Peyer's patch (tissue), 4 donors: Measurements from ENCODE around the gene RTP4. TPM values are rescaled to one million over a fixed set of nuclear protein-coding genes. Genes with fewer than 3 reads are reported as not detected.

Experiments
- DNase-seq, 3 donors: peaks; one replicate each; pipeline ENCODE4 v3.0.0-alpha.2; 2017 to 2019
- H3K27ac ChIP-seq, 4 donors: fragments of 200-600 bp; sonication (generic); one replicate each; pipeline ENCODE4 v1.5.1; 2016 to 2019
- H3K27me3 ChIP-seq, 2 donors: fragments of 200-600 bp; sonication (generic); one replicate each; pipeline ENCODE4 v1.5.1; 2019
- H3K36me3 ChIP-seq, 3 donors: fragments of 200-600 bp; sonication (generic); one replicate each; pipeline ENCODE4 v1.5.1; 2016 to 2019
- H3K4me1 ChIP-seq, 4 donors: fragments of 200-600 bp; sonication (generic); one replicate each; pipeline ENCODE4 v1.5.1; 2016 to 2019
- H3K4me3 ChIP-seq, 4 donors: fragments of 200-600 bp; sonication (generic); 1 replicate in 3 of 4; 2 replicates in 1 of 4; pipeline ENCODE4 v1.5.1; 2016 to 2019; ENCODE audit warnings: mild to moderate bottlenecking in 1 of 4
- H3K9me3 ChIP-seq, 4 donors: fragments of 200-600 bp; sonication (generic); one replicate each; pipeline ENCODE4 v1.5.1; 2016 to 2019; ENCODE audit warnings: mild to moderate bottlenecking in 1 of 4
- CTCF ChIP-seq, 6 experiments: fragments of 450-650 bp in 4 of 6; fragments of 200-600 bp in 2 of 6; sonication (generic) in 1 of 6; IDR thresholded peaks; one replicate each; pipeline ENCODE4 v1.5.1; 2017 to 2019; ENCODE audit warnings: antibody characterized with exemption in 6 of 6, mild to moderate bottlenecking in 3 of 6, moderate library complexity in 1 of 6
- POLR2A ChIP-seq, 2 donors: fragments of 450-650 bp; IDR thresholded peaks; one replicate each; pipeline ENCODE4 v1.5.1; 2017; ENCODE audit warnings: antibody characterized with exemption in 2 of 2, mild to moderate bottlenecking in 2 of 2, moderate library complexity in 2 of 2
- total RNA-seq, 4 donors: library from RNA; depleted of rRNA; stranded (reverse); fragments of >200 nt; gene quantifications; one replicate each; pipeline ENCODE4 v1.1.0, GENCODE V29; 2016

RTP4 gene
- total RNA-seq: 10 to 100 TPM in 1 of 4 donors, 1 to 10 TPM in 3; 3.5 to 12.4 (median 5.6) TPM

GRCh38 chr3:187368251-187369088 lies at the start of gene RTP4:
Gene RTP4 (plus strand): TSS chr3:187368385. CDS start chr3:187368442, 57 bp downstream.
- Histone ChIP-seq H3K27me3 (no peaks in the 10 kb centered on the region), H3K4me1 (peaks cover 0 to 15% (median 7%) of the 10 kb centered on the region in 4 donors), H3K36me3 (peaks cover 0 to 16% (median 0%) of the 10 kb centered on the region in 3 donors), H3K27ac (peak within 1 kb of the TSS; percentile 83 to 98 (median 90)), H3K9me3 (no peaks in the 10 kb centered on the region), H3K4me3 (peak within 1 kb of the TSS; percentile 52 to 71 (median 58))
- no peak for TF ChIP-seq CTCF (IDR thresholded peaks at IDR 0.05)
- peak in 1 of 2 donors; percentile 7 for TF ChIP-seq POLR2A (IDR thresholded peaks at IDR 0.05)
- DNase-seq: peak in 2 of 3 donors; percentile 48 to 58

GRCh38 chr3:187318819-187319616 lies 49.2 kb upstream of the RTP4 start:
- no peaks in the 10 kb centered on the region for H3K27me3 ChIP-seq
- peak overlapping the region in 2 of 4 donors; percentile 14 to 21 for H3K4me3 ChIP-seq
- H3K27ac ChIP-seq: no peak overlapping the region
- no peaks in the 10 kb centered on the region for H3K36me3 ChIP-seq
- peaks cover 0 to 9% (median 0%) of the 10 kb centered on the region in 4 donors for H3K4me1 ChIP-seq
- H3K9me3 ChIP-seq: no peaks in the 10 kb centered on the region
- TF ChIP-seq CTCF (IDR thresholded peaks at IDR 0.05): peak; percentile 48 to 88 (median 82)
- TF ChIP-seq POLR2A (IDR thresholded peaks at IDR 0.05): no peak
- peak in 2 of 3 donors; percentile 35 to 63 for DNase-seq

GRCh38 chr3:187319699-187320302 lies 48.4 kb upstream of the RTP4 start:
- TF ChIP-seq POLR2A (IDR thresholded peaks at IDR 0.05) (no peak), CTCF (IDR thresholded peaks at IDR 0.05) (peak in 5 of 6 experiments; percentile 66 to 91 (median 75))
- peak in 2 of 3 donors; percentile 53 to 81 for DNase-seq
- no peaks in the 10 kb centered on the region for H3K27me3 ChIP-seq

GRCh38 chr3:187321766-187322165 lies 46.4 kb upstream of the RTP4 start:
- Histone ChIP-seq H3K27ac (no peak overlapping the region), H3K27me3 (no peaks in the 10 kb centered on the region), H3K4me1 (peaks cover 0 to 9% (median 0%) of the 10 kb centered on the region in 4 donors), H3K9me3 (no peaks in the 10 kb centered on the region), H3K4me3 (no peak overlapping the region), H3K36me3 (no peaks in the 10 kb centered on the region)
- DNase-seq: no peak
- TF ChIP-seq POLR2A (IDR thresholded peaks at IDR 0.05) (no peak), CTCF (IDR thresholded peaks at IDR 0.05) (no peak)

More at GRCh38 chr3:187319699-187320302, 48.4 kb upstream of the RTP4 start:
- Histone ChIP-seq H3K9me3 (no peaks in the 10 kb centered on the region), H3K4me1 (peaks cover 0 to 9% (median 0%) of the 10 kb centered on the region in 4 donors), H3K27ac (no peak overlapping the region), H3K36me3 (no peaks in the 10 kb centered on the region), H3K4me3 (no peak overlapping the region)

- Histone ChIP-seq H3K9me3 (no peaks in the 10 kb centered on the region), H3K27ac (no peak overlapping the region), H3K36me3 (no peaks in the 10 kb centered on the region), H3K4me1 (peaks cover 0 to 9% (median 0%) of the 10 kb centered on the region in 4 donors), H3K4me3 (no peak overlapping the region), H3K27me3 (no peaks in the 10 kb centered on the region)
- DNase-seq: no peak
- TF ChIP-seq POLR2A (IDR thresholded peaks at IDR 0.05): no peak
- TF ChIP-seq CTCF (IDR thresholded peaks at IDR 0.05): no peak
These were observed 45.9 kb upstream of the RTP4 start for GRCh38 chr3:187322291-187322690.
